NK-92 treated with Interleukin-12 subunit alpha and Interleukin-12 subunit beta, amount 100 ng/mL, for 24 hours (cell line): ENCODE measurements around the gene NUAK1.
"Not testable (repeated sequence)": the region's sequence is repeated elsewhere in the genome, so short reads cannot be mapped to it uniquely, and the experiment has no call there.

ENCODE experiments used
- DNase-seq: peaks from one replicate; lab custom pipeline; 2025; lab: John Stamatoyannopoulos, UW

Gene NUAK1

DNA sequence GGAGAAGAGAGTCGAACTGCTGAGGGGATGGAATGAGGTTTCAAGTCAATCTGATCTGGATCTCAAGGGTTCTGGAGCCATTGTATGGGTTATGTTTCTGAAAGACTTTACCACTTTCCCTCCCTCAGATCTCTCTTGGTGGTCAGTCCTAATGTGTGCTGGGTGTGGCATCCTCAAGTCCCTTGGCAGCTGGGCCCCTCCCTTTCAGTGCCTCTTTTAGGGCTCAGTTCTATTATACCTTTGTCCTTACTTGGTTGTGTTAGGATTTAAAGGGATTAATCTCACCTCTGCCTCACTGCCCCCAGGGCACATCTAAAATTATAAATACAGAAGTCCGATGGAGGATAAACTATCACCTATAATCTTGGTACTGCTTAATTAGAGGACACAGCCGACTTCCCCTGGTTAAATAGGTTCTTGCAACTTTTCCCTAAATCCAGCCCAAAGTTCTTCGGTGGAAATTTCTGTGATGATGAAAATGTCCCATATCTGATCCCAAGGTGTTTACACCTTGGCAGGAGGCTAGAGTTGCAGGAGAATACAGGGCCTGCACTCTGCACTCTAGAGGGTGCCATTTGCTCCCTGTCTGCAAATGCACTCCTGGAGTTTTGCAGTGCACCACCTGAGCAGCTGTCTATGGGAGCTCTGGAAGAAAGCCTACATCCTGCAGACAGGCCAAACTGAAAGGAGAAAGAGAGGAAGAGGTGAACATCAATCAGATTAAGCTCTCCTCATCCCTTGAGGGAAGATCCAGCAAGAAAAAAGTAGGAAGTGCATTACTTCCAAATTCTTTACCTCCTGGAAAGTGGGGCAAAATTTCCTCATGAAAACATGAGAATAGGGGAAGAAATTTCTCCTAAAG, 106.8 kb downstream of the NUAK1 start:
- no peak for DNase-seq

GRCh38 chr12:106030210-106031071, 108.3 kb downstream of the NUAK1 start:
- DNase-seq, result no peak

GRCh38 chr12:106029532-106029931, 109.2 kb downstream of the NUAK1 start:
- DNase-seq, result no peak

DNA sequence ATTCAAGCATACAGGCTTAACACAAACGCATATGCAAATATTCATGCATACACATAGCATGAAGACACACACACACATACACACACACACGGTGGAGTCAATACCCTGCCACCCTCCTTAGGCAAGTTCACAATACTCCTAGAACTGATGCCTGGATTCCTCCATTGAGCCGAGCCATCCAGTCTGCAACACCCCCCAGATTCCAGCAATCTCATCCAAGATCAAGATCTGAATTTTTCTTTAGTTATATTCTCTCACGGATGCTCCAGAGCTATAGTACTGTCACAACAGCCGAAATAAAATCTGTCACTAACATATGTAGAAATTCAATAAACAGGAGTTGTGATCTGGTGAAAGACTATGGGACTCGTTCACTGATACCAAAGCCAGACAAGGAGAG, 110.8 kb downstream of the NUAK1 start:
- no peak for DNase-seq

DNA sequence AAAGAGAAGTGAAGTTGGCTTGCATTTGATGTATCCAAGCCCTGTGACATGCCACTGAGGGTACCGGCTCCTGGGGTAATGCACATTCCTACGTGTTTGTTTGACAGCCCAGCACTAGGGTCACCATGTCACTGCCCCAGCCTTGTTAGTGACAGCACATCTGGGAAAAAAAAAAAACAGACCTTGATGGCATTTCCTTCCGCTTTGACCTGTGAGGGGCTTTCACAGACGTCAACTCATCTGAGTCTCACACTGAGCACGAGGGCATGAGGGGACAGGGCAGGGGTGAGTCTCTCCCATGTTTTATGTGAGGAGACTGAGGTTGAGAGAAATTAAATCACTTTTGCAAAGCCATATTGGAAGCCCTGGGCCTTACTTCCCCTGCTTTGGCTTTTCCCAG, 111.5 kb downstream of the NUAK1 start:
- no peak for DNase-seq

DNA sequence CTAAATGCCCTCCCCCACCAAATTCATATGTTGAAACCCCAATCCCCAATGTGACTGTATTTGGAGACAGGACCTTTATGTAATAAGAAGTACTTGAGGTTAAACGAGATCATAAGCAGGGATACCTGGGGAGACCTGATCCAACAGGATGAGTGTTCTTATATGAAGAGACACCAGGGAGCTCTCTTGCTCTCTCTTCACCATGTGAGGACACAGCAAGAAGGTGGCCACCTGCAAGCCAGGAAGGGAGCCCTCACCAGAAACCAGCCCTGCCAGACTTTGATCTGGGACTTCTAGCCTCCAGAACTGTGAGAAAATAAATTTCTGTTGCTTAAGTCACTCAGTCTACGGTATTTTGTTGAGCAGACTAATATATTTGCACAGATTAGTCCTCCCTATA, 113.6 kb downstream of the NUAK1 start:
- no peak for DNase-seq

DNA sequence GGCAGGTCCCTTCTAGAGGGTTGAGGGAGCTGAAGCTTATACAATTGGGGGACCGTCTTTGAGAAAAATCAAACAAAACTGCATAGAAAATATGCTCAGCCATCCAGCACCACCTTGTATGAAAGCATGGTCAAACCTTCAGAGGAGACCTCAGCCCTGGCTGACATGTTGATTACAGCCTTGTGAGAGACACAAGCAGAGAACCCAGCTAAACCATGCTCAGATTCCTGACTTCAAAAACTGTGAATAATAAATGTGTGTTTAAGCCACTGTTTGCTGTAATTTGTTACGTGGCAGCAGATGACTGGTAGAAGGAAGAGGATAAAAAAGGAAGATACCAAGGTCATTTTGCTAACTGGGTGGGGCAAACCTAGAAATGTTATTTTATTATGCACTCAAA, 115.7 kb downstream of the NUAK1 start:
- no peak for DNase-seq

DNA sequence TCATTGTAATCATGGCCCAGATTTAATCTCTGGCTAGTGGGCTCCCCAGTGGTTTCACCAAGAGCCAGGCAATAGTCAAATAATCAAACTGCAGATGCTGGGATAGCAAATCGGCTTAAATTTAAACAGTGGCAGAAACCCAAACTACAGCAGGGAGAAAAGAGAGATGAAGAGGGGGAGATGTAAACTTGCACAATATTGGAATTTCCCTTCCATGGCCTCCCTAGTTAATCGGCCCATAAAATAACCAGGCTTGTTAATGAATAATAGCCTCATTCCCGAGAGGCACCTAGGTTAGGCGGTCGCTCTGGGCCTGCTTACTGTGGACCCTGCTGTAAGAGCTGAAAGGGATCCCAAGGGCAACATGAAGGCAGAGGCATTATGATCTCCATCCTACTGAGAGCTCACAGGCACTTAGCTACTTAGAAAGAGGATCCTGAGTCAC, 116.2 kb downstream of the NUAK1 start:
- DNase-seq, result no peak

DNA sequence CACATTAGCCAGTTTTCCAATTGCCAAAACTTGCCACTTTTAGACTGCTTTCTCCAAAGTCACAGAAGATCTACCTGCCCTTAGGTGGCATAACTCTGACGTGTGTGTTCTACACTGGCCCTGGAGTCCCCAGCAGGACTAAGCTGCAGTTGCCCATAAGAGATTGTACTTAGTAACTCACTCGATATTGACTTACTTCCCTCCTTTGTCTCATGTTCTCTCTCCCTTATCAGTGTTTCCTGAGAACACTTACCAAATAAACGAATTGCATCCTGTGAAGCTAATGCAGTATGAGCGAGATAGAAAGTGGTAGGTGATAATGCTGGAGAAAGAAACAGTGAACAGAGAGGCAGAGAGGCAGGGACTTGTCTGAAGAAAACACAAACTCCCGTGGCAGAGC, 117.2 kb downstream of the NUAK1 start:
- DNase-seq, result no peak

GRCh38 chr12:106020736-106021135, 118.0 kb downstream of the NUAK1 start:
- DNase-seq, result no peak

DNA sequence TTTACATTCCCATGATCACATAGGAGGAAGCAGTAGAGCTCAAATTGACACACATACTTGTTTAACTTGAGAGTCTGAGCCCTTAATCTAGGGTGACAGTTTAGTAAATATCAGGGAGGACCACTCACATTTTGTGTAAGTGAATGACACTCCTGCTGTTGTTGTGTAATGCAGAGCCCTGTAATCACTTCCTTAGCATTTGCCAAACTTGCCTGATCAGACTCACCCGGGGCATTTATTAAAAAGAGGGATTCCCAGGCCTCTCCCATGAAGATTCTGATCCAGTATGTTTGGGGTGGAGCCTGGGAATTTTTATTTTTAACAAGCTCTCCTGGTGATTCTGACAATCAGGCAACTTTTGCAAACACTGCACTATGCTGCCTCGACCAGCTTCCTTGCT, 119.6 kb downstream of the NUAK1 start:
- no peak for DNase-seq

- no peak for DNase-seq
Observed at GRCh38 chr12:106018286-106018685, 120.5 kb downstream of the NUAK1 start.

- DNase-seq, result not testable (repeated sequence)
Observed at GRCh38 chr12:106016601-106017278, 122.0 kb downstream of the NUAK1 start.

DNA sequence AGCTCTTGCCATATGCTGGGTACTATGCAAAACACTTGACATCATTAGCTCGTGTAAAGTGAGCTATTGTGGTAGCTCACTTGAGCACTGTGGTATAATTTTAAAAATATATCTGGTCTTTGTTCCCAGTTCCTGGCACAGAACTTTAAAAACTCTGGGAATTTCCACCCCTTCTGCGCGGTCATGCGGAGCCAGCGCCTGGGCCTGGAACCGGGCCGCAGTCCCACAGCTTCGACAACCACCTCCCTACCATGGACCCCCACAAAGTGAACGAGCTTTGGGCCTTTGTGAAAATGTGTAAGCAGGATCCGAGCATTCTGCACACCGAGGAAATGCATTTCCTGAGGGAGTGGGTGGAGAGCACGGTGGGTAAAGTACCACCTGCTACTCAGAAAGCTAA, 123.1 kb downstream of the NUAK1 start:
- DNase-seq, result no peak

DNA sequence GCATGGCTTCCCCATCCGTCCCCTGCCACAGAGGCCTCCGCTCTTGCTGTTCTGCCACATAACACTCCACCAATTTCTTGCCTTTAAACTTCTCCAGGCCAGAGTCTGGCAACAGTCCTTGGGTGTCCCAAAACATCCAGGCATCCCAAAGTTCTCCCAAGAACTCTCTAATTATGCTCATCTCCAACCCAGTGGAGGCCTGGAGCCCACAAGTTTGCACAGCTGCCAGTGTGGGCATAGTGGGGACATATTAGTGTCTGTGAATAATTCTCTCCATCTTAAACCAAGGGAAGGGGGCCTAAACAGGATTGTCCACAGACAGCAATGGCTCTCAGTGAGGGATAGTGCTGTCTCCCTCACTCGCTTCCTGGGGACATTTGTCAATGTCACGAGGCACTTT, 124.8 kb downstream of the NUAK1 start:
- DNase-seq, result no peak
